ENCODE measurements around the gene AS3MT.

AS3MT gene

DNA sequence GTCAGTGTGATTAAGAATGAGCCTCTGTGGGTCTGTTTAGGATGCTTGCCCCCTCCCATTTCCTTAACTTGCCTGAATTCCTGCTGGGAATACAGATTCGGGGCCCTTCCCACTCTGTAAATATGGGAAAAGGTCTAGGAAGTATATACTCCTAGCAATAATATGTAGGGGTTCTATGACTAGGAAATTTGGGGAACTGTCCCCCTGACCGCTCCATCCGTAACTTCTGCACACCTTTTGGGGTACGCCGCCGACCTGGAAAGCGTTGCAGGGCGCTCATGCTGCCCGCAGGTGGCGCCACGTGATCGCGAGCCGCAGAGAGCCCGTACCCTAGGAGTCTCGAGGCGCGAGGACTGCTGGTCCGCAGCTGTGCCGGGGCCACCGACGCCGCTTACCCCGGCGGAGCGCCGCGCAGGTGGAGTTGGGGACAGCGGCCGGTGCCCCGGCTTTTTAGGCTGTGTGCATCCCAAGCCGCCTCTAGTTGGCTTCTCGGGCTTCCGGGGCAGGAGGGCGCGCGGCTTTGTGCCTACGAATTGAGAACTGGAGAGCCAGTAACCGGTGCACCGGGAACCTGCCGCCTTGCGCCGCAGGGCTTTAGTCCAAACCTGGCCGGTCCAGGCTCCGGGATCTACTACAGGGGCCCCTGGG lies 48.2 kb downstream of the AS3MT start:
- Histone ChIP-seq H3K27ac (peak overlapping the region; percentile 76), H3K4me3 (ENCODE audit: low read depth, low read length) (peak overlapping the region; percentile 63), H3K27me3 (replicated peaks) (no peaks in the 10 kb centered on the region), H3K36me3 (replicated peaks) (no peaks in the 10 kb centered on the region)
- TF ChIP-seq, protein P1, sequence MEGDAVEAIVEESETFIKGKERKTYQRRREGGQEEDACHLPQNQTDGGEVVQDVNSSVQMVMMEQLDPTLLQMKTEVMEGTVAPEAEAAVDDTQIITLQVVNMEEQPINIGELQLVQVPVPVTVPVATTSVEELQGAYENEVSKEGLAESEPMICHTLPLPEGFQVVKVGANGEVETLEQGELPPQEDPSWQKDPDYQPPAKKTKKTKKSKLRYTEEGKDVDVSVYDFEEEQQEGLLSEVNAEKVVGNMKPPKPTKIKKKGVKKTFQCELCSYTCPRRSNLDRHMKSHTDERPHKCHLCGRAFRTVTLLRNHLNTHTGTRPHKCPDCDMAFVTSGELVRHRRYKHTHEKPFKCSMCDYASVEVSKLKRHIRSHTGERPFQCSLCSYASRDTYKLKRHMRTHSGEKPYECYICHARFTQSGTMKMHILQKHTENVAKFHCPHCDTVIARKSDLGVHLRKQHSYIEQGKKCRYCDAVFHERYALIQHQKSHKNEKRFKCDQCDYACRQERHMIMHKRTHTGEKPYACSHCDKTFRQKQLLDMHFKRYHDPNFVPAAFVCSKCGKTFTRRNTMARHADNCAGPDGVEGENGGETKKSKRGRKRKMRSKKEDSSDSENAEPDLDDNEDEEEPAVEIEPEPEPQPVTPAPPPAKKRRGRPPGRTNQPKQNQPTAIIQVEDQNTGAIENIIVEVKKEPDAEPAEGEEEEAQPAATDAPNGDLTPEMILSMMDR (IDR thresholded peaks at IDR 0.05; ENCODE audit: low read depth, low read length, missing control alignments): peak; percentile 90
- DNase-seq: peak; percentile 48
- in situ Hi-C loops (cut with HindIII; ENCODE audit: low pct_ligation_motif_present, low sequenced_read_pairs): loop anchor here (25.0 kb wide), 1 partner anchor 180 kb away; the partner anchor contains the start of gene WBP1L

DNA sequence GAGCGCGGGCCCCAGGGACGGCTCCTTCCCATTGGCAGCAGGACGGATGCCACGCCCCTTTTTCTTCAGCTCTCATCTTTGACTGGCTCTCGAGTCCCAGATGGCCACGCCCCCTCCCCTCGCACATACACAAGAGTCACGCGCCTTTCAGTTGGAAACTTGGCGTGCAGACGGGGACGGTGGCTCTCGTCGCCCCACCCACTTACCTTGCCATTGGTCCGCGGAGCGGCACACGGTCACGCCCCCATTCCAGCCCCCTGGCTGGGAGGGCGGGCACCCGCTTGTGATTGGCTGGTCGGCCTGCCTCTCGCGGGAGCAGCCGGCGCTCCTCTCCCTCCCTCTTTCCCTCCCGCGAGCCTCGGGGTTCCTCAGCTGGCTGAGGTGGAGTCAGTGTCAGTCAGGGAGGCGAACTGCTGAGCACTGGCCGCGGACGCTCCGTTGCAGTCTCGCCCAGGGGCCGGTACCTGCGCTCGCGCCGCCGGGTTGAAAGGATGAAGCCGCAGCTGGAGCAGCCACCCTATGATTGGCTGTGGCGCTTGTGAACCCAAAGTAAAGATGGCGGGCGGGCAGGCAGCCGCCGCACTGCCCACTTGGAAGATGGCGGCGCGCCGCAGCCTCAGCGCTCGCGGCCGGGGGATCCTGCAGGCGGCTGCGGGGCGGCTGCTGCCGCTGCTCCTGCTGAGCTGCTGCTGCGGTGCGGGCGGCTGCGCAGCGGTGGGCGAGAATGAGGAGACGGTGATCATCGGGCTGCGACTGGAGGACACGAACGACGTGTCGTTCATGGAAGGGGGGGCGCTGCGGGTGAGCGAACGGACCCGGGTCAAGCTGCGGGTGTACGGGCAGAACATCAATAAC lies 48.9 kb downstream of the AS3MT start, which contains the start of gene CNNM2:
TSS of gene CNNM2 (plus strand) at position 333 of the 855 bp plus-strand sequence. CDS start at position 520, 187 bp downstream.
- in situ Hi-C loops (cut with HindIII; ENCODE audit: low pct_ligation_motif_present, low sequenced_read_pairs): loop anchor here (25.0 kb wide), 1 partner anchor 181 kb away; the partner anchor contains the start of gene WBP1L
- no peaks in the 10 kb centered on the region for H3K36me3 ChIP-seq (replicated peaks)
- H3K4me3 ChIP-seq (ENCODE audit: low read depth, low read length): peak within 1 kb of the TSS; percentile 91
- peak within 1 kb of the TSS; percentile 76 for H3K27ac ChIP-seq
- TF ChIP-seq, protein P1 (IDR thresholded peaks at IDR 0.05; ENCODE audit: low read depth, low read length, missing control alignments): no peak
- H3K27me3 ChIP-seq (replicated peaks): no peaks in the 10 kb centered on the region
- DNase-seq: peak; percentile 100

DNA sequence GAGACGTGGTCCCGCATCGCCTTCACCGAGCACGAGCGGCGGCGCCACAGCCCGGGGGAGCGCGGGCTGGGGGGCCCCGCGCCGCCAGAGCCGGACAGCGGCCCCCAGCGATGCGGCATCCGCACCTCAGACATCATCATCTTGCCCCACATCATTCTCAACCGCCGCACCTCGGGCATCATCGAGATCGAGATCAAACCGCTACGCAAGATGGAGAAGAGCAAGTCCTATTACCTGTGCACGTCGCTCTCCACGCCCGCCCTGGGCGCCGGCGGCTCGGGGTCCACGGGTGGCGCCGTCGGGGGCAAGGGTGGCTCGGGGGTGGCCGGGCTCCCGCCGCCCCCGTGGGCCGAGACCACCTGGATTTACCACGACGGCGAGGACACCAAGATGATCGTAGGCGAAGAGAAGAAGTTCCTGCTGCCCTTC lies 49.6 kb downstream of the AS3MT start:
- H3K27me3 ChIP-seq (replicated peaks): no peaks in the 10 kb centered on the region
- TF ChIP-seq, protein P1 (IDR thresholded peaks at IDR 0.05; ENCODE audit: low read depth, low read length, missing control alignments): no peak
- in situ Hi-C loops (cut with HindIII; ENCODE audit: low pct_ligation_motif_present, low sequenced_read_pairs): loop anchor here (25.0 kb wide), 1 partner anchor 182 kb away; the partner anchor contains the start of gene WBP1L
- no peak overlapping the region for H3K27ac ChIP-seq
- H3K36me3 ChIP-seq (replicated peaks): no peaks in the 10 kb centered on the region
- peak overlapping the region; percentile 91 for H3K4me3 ChIP-seq (ENCODE audit: low read depth, low read length)
- no peak for DNase-seq

DNA sequence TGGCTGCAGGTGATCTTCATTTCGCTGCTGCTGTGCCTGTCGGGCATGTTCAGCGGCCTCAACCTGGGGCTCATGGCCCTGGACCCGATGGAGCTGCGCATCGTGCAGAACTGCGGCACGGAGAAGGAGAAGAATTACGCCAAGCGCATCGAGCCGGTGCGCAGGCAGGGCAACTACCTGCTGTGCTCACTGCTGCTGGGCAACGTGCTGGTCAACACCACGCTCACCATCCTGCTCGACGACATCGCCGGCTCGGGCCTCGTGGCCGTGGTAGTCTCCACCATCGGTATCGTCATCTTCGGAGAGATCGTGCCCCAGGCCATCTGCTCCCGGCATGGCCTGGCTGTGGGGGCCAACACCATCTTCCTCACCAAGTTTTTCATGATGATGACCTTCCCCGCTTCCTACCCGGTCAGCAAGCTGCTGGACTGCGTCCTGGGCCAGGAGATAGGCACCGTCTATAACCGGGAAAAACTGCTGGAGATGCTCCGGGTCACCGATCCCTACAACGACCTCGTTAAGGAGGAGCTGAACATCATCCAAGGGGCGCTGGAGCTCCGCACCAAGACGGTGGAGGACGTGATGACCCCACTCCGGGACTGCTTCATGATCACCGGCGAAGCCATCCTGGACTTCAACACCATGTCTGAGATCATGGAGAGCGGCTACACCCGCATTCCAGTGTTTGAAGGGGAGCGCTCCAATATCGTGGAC lies 50.1 kb downstream of the AS3MT start:
- in situ Hi-C loops (cut with HindIII; ENCODE audit: low pct_ligation_motif_present, low sequenced_read_pairs): loop anchor here (25.0 kb wide), 1 partner anchor 182 kb away; the partner anchor contains the start of gene WBP1L
- Histone ChIP-seq H3K27ac (no peak overlapping the region), H3K4me3 (ENCODE audit: low read depth, low read length) (peak overlapping the region; percentile 91), H3K27me3 (replicated peaks) (no peaks in the 10 kb centered on the region), H3K36me3 (replicated peaks) (no peaks in the 10 kb centered on the region)
- DNase-seq: no peak
- TF ChIP-seq, protein P1 (IDR thresholded peaks at IDR 0.05; ENCODE audit: low read depth, low read length, missing control alignments): no peak

DNA sequence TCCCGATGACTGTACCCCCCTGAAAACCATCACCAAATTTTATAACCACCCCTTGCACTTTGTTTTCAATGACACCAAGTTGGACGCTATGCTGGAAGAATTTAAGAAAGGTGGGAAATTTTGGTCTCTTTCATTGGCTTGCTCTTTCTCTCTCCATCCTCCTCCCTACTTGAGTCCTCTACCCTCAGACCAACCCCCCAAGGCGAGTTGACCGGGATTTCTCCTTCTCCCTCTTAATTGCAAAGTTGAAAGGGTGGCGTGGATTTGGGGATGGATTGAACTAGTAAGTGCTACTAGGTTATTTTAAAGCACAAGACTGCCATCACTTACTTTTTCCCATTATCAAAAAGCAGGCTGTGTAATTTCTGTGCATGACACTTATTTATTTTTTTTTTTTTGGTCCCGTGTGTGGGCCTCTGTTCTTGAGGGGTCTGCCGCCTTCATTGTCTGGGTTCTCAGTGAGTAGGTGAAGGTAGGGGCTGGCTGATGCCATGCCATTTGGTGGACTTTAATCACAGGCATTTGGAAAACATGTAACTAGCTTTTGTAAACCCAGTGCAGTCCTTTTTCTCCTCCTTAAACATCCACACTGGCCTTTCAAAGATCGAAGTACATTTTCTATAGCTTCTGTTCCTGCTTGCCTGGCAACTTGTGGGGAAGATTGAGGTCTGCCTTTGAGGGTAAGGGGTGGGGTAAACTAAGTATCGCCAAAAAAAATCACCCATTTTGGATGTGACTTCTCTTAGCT lies 50.9 kb downstream of the AS3MT start:
- H3K27ac ChIP-seq: no peak overlapping the region
- DNase-seq: no peak
- no peaks in the 10 kb centered on the region for H3K36me3 ChIP-seq (replicated peaks)
- H3K27me3 ChIP-seq (replicated peaks): no peaks in the 10 kb centered on the region
- TF ChIP-seq, protein P1 (IDR thresholded peaks at IDR 0.05; ENCODE audit: low read depth, low read length, missing control alignments): no peak
- H3K4me3 ChIP-seq (ENCODE audit: low read depth, low read length): peak overlapping the region; percentile 91
- in situ Hi-C loops (cut with HindIII; ENCODE audit: low pct_ligation_motif_present, low sequenced_read_pairs): loop anchor here (25.0 kb wide), 1 partner anchor 183 kb away; the partner anchor contains the start of gene WBP1L
